ENCODE results near the gene RPS19.

- TF ChIP-seq, protein P1, sequence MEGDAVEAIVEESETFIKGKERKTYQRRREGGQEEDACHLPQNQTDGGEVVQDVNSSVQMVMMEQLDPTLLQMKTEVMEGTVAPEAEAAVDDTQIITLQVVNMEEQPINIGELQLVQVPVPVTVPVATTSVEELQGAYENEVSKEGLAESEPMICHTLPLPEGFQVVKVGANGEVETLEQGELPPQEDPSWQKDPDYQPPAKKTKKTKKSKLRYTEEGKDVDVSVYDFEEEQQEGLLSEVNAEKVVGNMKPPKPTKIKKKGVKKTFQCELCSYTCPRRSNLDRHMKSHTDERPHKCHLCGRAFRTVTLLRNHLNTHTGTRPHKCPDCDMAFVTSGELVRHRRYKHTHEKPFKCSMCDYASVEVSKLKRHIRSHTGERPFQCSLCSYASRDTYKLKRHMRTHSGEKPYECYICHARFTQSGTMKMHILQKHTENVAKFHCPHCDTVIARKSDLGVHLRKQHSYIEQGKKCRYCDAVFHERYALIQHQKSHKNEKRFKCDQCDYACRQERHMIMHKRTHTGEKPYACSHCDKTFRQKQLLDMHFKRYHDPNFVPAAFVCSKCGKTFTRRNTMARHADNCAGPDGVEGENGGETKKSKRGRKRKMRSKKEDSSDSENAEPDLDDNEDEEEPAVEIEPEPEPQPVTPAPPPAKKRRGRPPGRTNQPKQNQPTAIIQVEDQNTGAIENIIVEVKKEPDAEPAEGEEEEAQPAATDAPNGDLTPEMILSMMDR (IDR thresholded peaks at IDR 0.05 in 2 of 3, conservative IDR thresholded peaks at IDR 0.05 in 1 of 3; ENCODE audit: control insufficient read depth in 2 of 3, extremely low read depth in 1 of 3, insufficient read depth in 1 of 3, low read depth in 3 of 3, low read length in 3 of 3): no peak
- TF ChIP-seq RFX5 (IDR thresholded peaks at IDR 0.05; ENCODE audit: low read depth, low read length) (no peak), HDAC2 (IDR thresholded peaks at IDR 0.05) (no peak), EGR1 (IDR thresholded peaks at IDR 0.05; ENCODE audit: borderline replicate concordance in 1 of 2, low read depth in 2 of 2, low read length in 2 of 2) (no peak), MXI1 (IDR thresholded peaks at IDR 0.05; ENCODE audit: low read depth, low read length) (no peak), EP300 (IDR thresholded peaks at IDR 0.05; ENCODE audit: borderline replicate concordance in 1 of 2, control insufficient read depth in 1 of 2, low read depth in 2 of 2, low read length in 2 of 2) (no peak)
Measured at GRCh38 chr19:41913538-41914423, 53.7 kb downstream of the RPS19 start.

All from GM12878 (cell line).